ENCODE measurements around the gene APOO. TPM values are rescaled to one million over a fixed set of nuclear protein-coding genes. Genes with fewer than 3 reads are reported as not detected.
"Not testable (repeated sequence)": the region's sequence is repeated elsewhere in the genome, so short reads cannot be mapped to it uniquely, and the experiment has no call there.

The APOO gene
- total RNA-seq, 4 donors from 2014 or later = 2.0 to 21.9 (median 11.2) TPM

DNA sequence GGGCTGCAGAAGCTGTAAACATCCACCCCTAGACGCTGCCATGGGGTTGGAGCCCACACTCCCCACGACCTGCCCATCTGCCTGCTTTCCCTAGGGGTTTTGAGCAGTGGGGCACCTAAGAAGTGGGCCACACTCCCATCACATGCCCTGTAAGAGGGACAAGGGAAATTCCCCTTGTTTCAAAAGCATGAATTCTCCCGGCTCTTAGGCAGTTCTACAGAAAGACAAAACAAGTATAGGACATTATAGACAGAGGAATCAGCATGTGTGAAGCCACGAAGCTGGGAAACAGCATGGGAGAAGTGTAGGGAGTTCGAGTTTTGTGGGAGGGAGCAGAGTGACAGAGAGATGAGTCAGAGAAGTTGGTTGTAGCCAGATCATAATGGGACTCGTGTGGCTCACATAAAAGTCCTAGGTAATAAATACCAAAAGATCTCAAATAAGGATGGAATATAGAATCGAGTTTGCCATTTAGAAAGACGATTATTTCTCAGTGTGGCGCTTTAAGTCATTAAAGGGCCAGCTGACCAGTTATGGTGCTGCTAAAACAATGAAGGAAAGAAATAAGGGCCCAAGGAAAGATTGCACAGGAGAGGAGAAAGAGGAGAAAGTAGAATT lies 23.9 kb downstream of the APOO start:
- TF ChIP-seq, protein P1, sequence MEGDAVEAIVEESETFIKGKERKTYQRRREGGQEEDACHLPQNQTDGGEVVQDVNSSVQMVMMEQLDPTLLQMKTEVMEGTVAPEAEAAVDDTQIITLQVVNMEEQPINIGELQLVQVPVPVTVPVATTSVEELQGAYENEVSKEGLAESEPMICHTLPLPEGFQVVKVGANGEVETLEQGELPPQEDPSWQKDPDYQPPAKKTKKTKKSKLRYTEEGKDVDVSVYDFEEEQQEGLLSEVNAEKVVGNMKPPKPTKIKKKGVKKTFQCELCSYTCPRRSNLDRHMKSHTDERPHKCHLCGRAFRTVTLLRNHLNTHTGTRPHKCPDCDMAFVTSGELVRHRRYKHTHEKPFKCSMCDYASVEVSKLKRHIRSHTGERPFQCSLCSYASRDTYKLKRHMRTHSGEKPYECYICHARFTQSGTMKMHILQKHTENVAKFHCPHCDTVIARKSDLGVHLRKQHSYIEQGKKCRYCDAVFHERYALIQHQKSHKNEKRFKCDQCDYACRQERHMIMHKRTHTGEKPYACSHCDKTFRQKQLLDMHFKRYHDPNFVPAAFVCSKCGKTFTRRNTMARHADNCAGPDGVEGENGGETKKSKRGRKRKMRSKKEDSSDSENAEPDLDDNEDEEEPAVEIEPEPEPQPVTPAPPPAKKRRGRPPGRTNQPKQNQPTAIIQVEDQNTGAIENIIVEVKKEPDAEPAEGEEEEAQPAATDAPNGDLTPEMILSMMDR (IDR thresholded peaks at IDR 0.05) = no peak
- TF ChIP-seq POLR2A (IDR thresholded peaks at IDR 0.05) = no peak
- intact Hi-C loops (cut with DNase I; ENCODE audit: low total_unique reads) = no loop called here
- Histone ChIP-seq H3K27me3 (no peaks in the 10 kb centered on the region), H3K27ac (peak overlapping the region; percentile 27 to 65), H3K36me3 (no peaks in the 10 kb centered on the region), H3K4me3 (no peak overlapping the region), H3K4me1 (no peaks in the 10 kb centered on the region), H3K9me3 (no peaks in the 10 kb centered on the region)
- no peak for DNase-seq

DNA sequence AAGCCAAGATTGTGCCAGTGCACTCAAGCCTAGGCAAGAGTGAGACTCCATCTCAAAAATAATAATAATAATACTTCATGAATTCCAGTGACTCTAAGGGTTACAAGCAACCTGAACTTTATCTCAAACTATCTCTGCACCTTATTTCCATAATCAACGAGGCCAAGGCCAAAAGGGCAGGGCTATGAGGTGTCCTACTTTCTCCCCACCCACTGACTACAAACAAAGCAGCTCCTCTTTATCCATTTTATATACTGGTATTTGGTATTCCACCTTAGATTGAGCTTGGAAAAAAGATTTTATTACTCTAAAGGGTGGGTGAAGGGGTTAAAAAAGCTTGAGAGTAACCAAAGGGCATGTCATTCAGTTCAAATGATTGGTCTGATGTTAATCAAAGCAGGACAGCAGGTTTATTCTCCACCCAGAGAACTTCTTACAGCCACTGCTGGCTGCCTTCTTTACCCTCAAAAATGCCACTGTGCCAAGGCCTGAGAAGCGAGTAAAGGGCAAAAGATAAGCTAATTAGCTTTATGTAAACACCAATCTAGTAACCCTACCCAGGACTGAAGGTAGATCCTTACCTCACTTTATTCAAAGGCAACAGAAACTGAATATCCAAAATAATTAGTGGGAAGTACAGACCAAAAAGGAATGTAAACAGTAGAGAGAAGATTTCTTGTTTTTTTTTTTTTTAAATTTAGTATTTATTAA lies 28.2 kb downstream of the APOO start:
- no peaks in the 10 kb centered on the region for H3K9me3 ChIP-seq
- H3K27ac ChIP-seq = no peak overlapping the region
- DNase-seq = no peak

DNA sequence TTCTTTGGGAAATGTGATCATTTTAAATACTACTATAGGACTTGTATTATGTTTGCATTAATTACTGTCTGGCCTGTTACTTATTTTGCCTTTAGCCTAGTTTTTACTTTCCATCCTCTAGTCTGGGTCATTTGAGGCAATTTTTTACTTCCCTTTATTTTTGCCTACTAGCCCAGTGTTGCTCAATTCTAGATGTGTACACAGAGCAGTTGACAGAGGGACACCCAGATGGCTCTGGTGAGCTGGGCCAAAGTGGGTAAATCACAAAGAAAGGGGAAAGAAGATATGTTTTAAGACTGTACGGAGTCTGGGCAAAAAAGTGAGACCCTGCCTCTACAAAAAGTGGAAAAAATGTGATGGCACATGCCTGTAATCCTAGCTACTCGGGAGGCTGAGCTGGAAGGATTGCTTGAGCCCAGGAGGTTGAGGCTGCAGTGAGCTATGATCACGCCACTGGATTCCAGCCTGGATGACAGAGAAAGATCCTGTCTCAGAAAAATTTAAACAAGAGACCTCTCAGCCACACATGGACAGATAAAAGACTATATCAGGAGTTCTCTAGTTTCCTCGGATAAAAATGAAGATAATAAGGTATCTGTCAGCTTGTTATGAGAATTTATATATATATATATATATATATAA lies 35.7 kb downstream of the APOO start:
- Histone ChIP-seq H3K27me3 (no peaks in the 10 kb centered on the region), H3K36me3 (no peaks in the 10 kb centered on the region), H3K4me1 (no peaks in the 10 kb centered on the region), H3K9me3 (no peaks in the 10 kb centered on the region), H3K27ac (no peak overlapping the region), H3K4me3 (no peak overlapping the region)
- DNase-seq = no peak
- intact Hi-C loops (cut with DNase I; ENCODE audit: low total_unique reads) = no loop called here
- TF ChIP-seq, protein P1 (IDR thresholded peaks at IDR 0.05) = no peak
- TF ChIP-seq POLR2A (IDR thresholded peaks at IDR 0.05) = no peak

More for the DNA sequence above, 28.2 kb downstream of the APOO start:
- Histone ChIP-seq H3K27me3 (no peaks in the 10 kb centered on the region), H3K4me1 (no peaks in the 10 kb centered on the region), H3K4me3 (no peak overlapping the region), H3K36me3 (no peaks in the 10 kb centered on the region)
- TF ChIP-seq POLR2A (IDR thresholded peaks at IDR 0.05) = no peak
- TF ChIP-seq, protein P1 (IDR thresholded peaks at IDR 0.05) = no peak
- intact Hi-C loops (cut with DNase I; ENCODE audit: low total_unique reads) = no loop called here

DNA sequence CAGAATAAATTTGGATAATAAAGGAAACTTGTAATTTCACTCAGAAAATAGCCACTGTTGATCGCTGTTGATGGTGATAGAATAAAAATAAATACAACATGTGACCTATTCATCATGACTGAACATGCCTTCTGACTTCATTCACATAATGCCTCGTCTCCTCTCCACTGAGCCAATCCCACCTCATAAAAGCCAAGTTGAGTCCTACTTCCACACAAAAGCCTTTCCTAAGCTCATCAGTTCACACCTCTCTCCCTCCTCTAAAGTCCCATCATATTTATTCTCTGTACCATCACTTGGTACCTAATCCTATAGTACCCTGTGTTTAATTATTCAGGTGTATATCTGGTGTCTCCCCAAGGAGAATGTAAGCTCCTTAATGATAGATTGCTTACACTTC lies 37.7 kb downstream of the APOO start:
- Histone ChIP-seq H3K9me3 (no peaks in the 10 kb centered on the region), H3K4me3 (no peak overlapping the region), H3K36me3 (no peaks in the 10 kb centered on the region), H3K27ac (no peak overlapping the region), H3K4me1 (no peaks in the 10 kb centered on the region), H3K27me3 (no peaks in the 10 kb centered on the region)
- intact Hi-C loops (cut with DNase I; ENCODE audit: low total_unique reads) = no loop called here
- TF ChIP-seq, protein P1 (IDR thresholded peaks at IDR 0.05) = no peak
- TF ChIP-seq POLR2A (IDR thresholded peaks at IDR 0.05) = no peak
- no peak for DNase-seq

DNA sequence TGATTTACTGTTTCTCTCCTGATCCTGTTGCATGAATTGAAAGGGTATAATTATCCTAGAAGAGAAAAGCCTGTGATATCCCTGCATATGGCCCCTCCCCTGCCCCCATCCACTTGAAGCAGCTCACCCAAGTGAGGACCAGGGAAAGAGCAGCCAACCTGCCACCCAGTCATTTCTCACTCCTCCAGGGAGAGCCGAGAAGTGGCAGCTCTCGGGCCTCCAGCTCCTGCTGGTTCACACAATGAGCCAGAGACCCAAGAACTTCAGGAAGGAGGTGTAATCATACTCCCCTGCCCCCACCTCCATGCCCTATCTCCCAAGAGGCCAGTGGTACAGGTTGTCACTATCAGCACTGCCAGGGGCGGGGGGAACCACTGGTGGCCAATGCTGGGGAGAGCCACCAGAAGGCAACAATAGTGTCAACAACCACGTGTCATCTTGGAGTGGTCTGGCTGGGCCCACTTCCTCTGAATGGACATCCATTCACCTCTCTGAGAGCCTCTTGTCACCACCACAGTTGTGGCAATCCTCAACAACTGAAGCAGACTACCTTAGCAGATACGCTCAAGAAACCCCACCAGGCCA lies 42.9 kb downstream of the APOO start:
- intact Hi-C loops (cut with DNase I; ENCODE audit: low total_unique reads) = no loop called here
- DNase-seq = no peak
- no peaks in the 10 kb centered on the region for H3K36me3 ChIP-seq
- H3K27me3 ChIP-seq = no peaks in the 10 kb centered on the region
- no peak overlapping the region for H3K27ac ChIP-seq
- TF ChIP-seq, protein P1 (IDR thresholded peaks at IDR 0.05) = no peak
- no peak for TF ChIP-seq POLR2A (IDR thresholded peaks at IDR 0.05)
- no peaks in the 10 kb centered on the region for H3K9me3 ChIP-seq
- H3K4me1 ChIP-seq = no peaks in the 10 kb centered on the region
- H3K4me3 ChIP-seq = no peak overlapping the region

DNA sequence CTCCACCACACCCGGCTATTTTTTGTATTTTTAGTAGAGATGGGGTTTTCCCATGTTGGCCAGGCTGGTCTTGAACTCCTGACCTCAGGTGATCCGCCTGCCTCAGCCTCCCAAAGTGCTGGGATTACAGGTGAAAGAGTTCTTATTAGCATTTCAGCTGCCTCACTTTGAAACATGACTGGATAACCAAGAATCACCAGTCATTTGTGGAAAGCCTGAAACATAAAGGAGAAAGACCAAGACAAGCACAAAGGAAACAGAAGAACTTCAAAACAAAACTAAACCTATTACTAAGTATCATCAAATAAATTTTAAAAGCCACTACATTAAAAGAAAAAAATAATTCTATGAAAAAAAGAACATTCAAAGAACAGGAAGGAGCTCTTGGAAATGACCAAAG lies 45.8 kb downstream of the APOO start:
- H3K27me3 ChIP-seq; H3K4me1 ChIP-seq; DNase-seq; intact Hi-C loops (cut with DNase I; ENCODE audit: low total_unique reads); H3K27ac ChIP-seq; H3K4me3 ChIP-seq; H3K9me3 ChIP-seq; H3K36me3 ChIP-seq: not testable (repeated sequence)

All from uterus (tissue), 4 donors.